ENCODE results near the gene RNF157.

DNA sequence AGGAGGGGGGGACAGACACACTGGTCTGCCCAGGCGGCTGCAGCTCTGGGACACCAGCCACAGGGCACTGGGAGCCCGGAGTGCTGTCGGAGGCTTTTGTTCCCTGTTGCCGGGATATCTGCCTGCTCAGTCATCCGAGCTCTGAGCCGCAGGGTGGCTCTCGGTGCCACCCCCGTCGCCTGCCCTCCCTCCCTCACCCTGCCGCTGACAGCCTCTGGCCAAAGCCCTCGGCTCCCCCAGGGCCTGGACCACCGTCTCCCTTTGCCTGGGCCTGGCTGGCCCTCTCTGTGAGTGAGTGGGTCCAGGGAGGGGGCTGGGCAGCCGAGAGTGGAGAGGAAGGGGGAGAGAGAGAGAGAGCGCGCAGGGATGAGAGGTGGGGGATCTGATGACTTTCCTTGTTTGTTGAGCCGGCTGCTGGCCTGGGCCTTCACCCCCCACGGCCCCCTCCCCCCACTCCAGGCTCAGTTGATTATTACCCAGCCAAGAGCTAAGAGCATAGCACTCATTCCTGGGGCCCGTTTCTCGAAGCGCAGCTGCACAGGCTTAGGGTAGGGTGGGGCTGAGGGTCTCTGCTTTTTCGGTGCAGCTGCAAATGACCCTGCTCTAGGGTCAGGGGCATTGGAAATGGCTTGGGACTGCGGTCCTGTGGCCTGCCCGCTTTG is 101.9 kb downstream of the RNF157 start:
- TF ChIP-seq, protein P1, sequence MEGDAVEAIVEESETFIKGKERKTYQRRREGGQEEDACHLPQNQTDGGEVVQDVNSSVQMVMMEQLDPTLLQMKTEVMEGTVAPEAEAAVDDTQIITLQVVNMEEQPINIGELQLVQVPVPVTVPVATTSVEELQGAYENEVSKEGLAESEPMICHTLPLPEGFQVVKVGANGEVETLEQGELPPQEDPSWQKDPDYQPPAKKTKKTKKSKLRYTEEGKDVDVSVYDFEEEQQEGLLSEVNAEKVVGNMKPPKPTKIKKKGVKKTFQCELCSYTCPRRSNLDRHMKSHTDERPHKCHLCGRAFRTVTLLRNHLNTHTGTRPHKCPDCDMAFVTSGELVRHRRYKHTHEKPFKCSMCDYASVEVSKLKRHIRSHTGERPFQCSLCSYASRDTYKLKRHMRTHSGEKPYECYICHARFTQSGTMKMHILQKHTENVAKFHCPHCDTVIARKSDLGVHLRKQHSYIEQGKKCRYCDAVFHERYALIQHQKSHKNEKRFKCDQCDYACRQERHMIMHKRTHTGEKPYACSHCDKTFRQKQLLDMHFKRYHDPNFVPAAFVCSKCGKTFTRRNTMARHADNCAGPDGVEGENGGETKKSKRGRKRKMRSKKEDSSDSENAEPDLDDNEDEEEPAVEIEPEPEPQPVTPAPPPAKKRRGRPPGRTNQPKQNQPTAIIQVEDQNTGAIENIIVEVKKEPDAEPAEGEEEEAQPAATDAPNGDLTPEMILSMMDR (conservative IDR thresholded peaks at IDR 0.05; ENCODE audit: low read depth, low read length), result no peak
- TF ChIP-seq FOS (IDR thresholded peaks at IDR 0.05; ENCODE audit: low read depth, low read length) (no peak), RAD21 (IDR thresholded peaks at IDR 0.05; ENCODE audit: low read length) (no peak), BHLHE40 (IDR thresholded peaks at IDR 0.05; ENCODE audit: low read depth, low read length) (no peak), POLR2A (IDR thresholded peaks at IDR 0.05; ENCODE audit: low read depth, low read length) (no peak), CHD1 (IDR thresholded peaks at IDR 0.05; ENCODE audit: low read depth, low read length) (no peak), MXI1 (IDR thresholded peaks at IDR 0.05; ENCODE audit: borderline replicate concordance, low read depth, low read length) (no peak), CEBPB (IDR thresholded peaks at IDR 0.05; ENCODE audit: low read depth, low read length) (no peak)

Measured in IMR-90 (cell line).